ENCODE data around the gene SPTBN4.

The SPTBN4 gene

DNA sequence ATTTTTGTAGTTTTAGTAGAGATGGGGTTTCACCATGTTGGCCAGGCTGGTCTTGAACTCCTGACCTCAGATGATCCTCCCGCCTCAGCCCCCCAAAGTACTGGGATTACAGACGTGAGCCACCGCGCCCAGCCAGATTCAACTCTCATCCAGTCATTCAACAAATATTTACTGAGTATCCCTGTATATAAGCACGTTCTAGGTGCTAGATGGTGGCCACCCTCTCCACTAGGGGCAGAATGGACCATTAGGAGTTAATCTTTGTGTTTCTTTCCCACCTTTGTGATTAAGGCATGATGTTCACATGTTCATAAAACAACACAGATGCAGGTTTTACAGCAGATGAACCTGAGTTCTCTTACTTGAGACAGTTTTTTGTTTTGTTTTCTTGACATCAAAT is 117.2 kb downstream of the SPTBN4 start:
- Histone ChIP-seq H3K9me3 (replicated peaks; ENCODE audit: insufficient read depth, low read length) (no peaks in the 10 kb centered on the region), H3K4me1 (ENCODE audit: low read length) (no peaks in the 10 kb centered on the region; the same call in 1 of the 2 replicates), H3K27ac (ENCODE audit: low read length) (no peak overlapping the region), H3K4me2 (ENCODE audit: low read depth, low read length) (no peak overlapping the region), H3K36me3 (replicated peaks; ENCODE audit: insufficient read depth, low read length) (no peaks in the 10 kb centered on the region), H4K20me1 (ENCODE audit: insufficient read depth, low read length) (no peaks in the 10 kb centered on the region), H3K27me3 (replicated peaks; ENCODE audit: insufficient read depth, low read length) (no peaks in the 10 kb centered on the region), H3F3A (ENCODE audit: insufficient read depth, low read length) (no peaks in the 10 kb centered on the region), H3K9ac (ENCODE audit: low read length) (no peak overlapping the region), H3K4me3 (ENCODE audit: low read length) (no peak overlapping the region), H3K9me2 (replicated peaks; ENCODE audit: insufficient read depth, low read length) (no peaks in the 10 kb centered on the region), H3K79me2 (ENCODE audit: low read length) (no peaks in the 10 kb centered on the region), H2AFZ (ENCODE audit: low read length) (no peak overlapping the region)
- no peak for TF ChIP-seq EZH2phosphoT487 (IDR thresholded peaks at IDR 0.05; ENCODE audit: low read length)
- TF ChIP-seq EZH2 (optimal IDR thresholded peaks at IDR 0.05; ENCODE audit: low read depth, low read length), result no peak
- TF ChIP-seq, protein P1, sequence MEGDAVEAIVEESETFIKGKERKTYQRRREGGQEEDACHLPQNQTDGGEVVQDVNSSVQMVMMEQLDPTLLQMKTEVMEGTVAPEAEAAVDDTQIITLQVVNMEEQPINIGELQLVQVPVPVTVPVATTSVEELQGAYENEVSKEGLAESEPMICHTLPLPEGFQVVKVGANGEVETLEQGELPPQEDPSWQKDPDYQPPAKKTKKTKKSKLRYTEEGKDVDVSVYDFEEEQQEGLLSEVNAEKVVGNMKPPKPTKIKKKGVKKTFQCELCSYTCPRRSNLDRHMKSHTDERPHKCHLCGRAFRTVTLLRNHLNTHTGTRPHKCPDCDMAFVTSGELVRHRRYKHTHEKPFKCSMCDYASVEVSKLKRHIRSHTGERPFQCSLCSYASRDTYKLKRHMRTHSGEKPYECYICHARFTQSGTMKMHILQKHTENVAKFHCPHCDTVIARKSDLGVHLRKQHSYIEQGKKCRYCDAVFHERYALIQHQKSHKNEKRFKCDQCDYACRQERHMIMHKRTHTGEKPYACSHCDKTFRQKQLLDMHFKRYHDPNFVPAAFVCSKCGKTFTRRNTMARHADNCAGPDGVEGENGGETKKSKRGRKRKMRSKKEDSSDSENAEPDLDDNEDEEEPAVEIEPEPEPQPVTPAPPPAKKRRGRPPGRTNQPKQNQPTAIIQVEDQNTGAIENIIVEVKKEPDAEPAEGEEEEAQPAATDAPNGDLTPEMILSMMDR (IDR thresholded peaks at IDR 0.05; ENCODE audit: low read length), result no peak; the same call in 1 of the 2 replicates
- no peak for DNase-seq

DNA sequence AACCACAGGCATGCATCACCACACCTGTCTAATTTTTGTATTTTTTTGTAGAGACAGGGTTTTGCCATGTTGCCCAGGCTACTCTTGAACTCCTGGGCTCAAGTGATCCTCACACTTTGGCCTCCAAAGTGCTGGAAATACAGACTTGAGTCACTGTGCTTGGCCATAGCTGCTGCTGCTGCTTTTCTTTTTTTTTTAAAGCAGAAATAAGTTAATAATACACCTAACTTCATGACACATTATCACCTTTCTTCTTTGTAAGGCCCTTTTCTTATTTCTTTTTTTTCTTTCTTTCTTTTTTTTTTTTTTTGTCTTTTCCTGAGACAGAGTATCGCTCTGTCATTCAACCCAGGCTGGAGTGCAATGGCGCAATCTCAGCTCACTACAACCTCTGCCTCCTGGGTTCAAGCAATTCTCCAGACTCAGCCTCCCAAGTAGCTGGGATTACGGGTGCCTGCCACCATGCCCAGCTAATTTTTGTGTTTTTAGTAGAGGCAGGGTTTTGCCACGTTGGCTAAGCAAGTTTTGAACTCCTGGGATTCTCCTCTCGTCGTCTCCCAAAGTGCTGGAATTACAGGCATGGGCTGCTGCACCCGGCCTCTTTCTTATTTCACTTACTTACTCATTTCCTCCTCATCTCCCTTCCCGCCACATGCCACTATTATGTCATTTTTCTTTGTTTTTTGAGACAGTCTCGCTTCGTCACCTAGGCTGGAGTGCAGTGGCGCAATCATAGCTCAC is 118.6 kb downstream of the SPTBN4 start:
- no peak for DNase-seq

DNA sequence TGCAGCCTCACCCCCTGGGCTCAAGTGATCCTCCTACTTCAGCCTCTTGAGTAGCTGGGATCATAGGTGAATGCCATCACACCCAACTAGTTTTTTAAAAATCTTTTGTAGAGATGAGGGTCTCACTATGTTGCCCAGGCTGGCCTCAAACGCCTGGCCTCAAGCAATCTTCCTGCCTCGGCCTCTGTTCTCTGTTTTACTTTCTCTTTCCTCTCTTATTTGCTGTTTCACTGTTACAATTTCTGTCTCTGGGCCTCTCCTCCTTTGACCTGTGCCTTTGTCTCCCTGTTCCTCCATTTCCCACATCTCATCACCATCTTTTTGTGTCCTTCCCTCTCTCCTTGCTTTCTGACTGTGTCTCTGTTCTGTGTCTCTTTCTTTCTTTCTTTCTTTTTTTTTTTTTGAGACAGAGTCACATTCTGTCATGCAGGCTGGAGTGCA is 119.2 kb downstream of the SPTBN4 start:
- H3K4me1 ChIP-seq (ENCODE audit: low read length), result no peaks in the 10 kb centered on the region; the same call in 1 of the 2 replicates
- no peak for TF ChIP-seq EZH2 (optimal IDR thresholded peaks at IDR 0.05; ENCODE audit: low read depth, low read length)
- TF ChIP-seq EZH2phosphoT487 (IDR thresholded peaks at IDR 0.05; ENCODE audit: low read length), result no peak
- TF ChIP-seq, protein P1 (IDR thresholded peaks at IDR 0.05; ENCODE audit: low read length), result no peak
- no peaks in the 10 kb centered on the region for H3K36me3 ChIP-seq (replicated peaks; ENCODE audit: insufficient read depth, low read length)
- H3K27me3 ChIP-seq (replicated peaks; ENCODE audit: insufficient read depth, low read length), result no peaks in the 10 kb centered on the region
- H3F3A ChIP-seq (ENCODE audit: insufficient read depth, low read length), result no peaks in the 10 kb centered on the region
- no peaks in the 10 kb centered on the region for H3K9me3 ChIP-seq (replicated peaks; ENCODE audit: insufficient read depth, low read length)
- H2AFZ ChIP-seq (ENCODE audit: low read length), result no peak overlapping the region
- DNase-seq, result no peak
- H3K27ac ChIP-seq (ENCODE audit: low read length), result no peak overlapping the region
- no peak overlapping the region for H3K4me2 ChIP-seq (ENCODE audit: low read depth, low read length)
- H3K79me2 ChIP-seq (ENCODE audit: low read length), result no peaks in the 10 kb centered on the region
- H3K9ac ChIP-seq (ENCODE audit: low read length), result no peak overlapping the region
- H4K20me1 ChIP-seq (ENCODE audit: insufficient read depth, low read length), result no peaks in the 10 kb centered on the region
- no peak overlapping the region for H3K4me3 ChIP-seq (ENCODE audit: low read length)
- no peaks in the 10 kb centered on the region for H3K9me2 ChIP-seq (replicated peaks; ENCODE audit: insufficient read depth, low read length)

More for the DNA sequence above, 118.6 kb downstream of the SPTBN4 start:
- H3K36me3 ChIP-seq (replicated peaks; ENCODE audit: insufficient read depth, low read length), result no peaks in the 10 kb centered on the region
- TF ChIP-seq EZH2 (optimal IDR thresholded peaks at IDR 0.05; ENCODE audit: low read depth, low read length) (no peak), EZH2phosphoT487 (IDR thresholded peaks at IDR 0.05; ENCODE audit: low read length) (no peak)
- TF ChIP-seq, protein P1 (IDR thresholded peaks at IDR 0.05; ENCODE audit: low read length), result no peak
- no peak overlapping the region for H3K4me2 ChIP-seq (ENCODE audit: low read depth, low read length)
- H3K27ac ChIP-seq (ENCODE audit: low read length), result no peak overlapping the region
- H3K79me2 ChIP-seq (ENCODE audit: low read length), result no peaks in the 10 kb centered on the region
- H4K20me1 ChIP-seq (ENCODE audit: insufficient read depth, low read length), result no peaks in the 10 kb centered on the region
- H3K27me3 ChIP-seq (replicated peaks; ENCODE audit: insufficient read depth, low read length), result no peaks in the 10 kb centered on the region
- no peak overlapping the region for H3K4me3 ChIP-seq (ENCODE audit: low read length)
- H3K9ac ChIP-seq (ENCODE audit: low read length), result no peak overlapping the region
- no peaks in the 10 kb centered on the region for H3K9me2 ChIP-seq (replicated peaks; ENCODE audit: insufficient read depth, low read length)
- no peaks in the 10 kb centered on the region; the same call in 1 of the 2 replicates for H3K4me1 ChIP-seq (ENCODE audit: low read length)
- no peaks in the 10 kb centered on the region for H3F3A ChIP-seq (ENCODE audit: insufficient read depth, low read length)
- H3K9me3 ChIP-seq (replicated peaks; ENCODE audit: insufficient read depth, low read length), result no peaks in the 10 kb centered on the region
- no peak overlapping the region for H2AFZ ChIP-seq (ENCODE audit: low read length)

Data from MM.1S (cell line).